A549 (cell line): ENCODE measurements around the gene PARD6B. TPM values are rescaled to one million over a fixed set of nuclear protein-coding genes. Genes with fewer than 3 reads are reported as not detected.

ENCODE experiments used
- ATAC-seq, 2 experiments: fragments of 200-7000 bp in 1 of 2; fragments of >200 bp in 1 of 2; cut with Nextera tagmentation in 1 of 2; cut with Tn5 transposase in 1 of 2; 3 replicates each; pipeline versions ENCODE4 v1.8.0 to v1.9.1; 2018 to 2020; ENCODE audit warnings: mild to moderate bottlenecking in 1 of 2, moderate library complexity in 1 of 2
- CTCF ChIA-PET: fragments of 300-600 bp; sonication (Branson Sonifier 250); formaldehyde crosslinking; extraction: SDS; loops from one replicate; lab custom pipeline; 2021; ENCODE audit warnings: antibody characterized with exemption, inconsistent platforms; lab: Yijun Ruan, JAX
- POLR2A ChIA-PET: fragments of 350-600 bp; formaldehyde crosslinking; extraction: SDS; loops from one replicate; lab custom pipeline; 2021; ENCODE audit warnings: antibody characterized with exemption, inconsistent platforms; lab: Yijun Ruan, JAX
- DNase-seq, 2 experiments: peaks; one replicate each; pipeline versions ENCODE4 v3.0.0 to v3.0.0-alpha.2; 2011 to 2016; ENCODE audit warnings: low read depth in 1 of 2, low spot score in 1 of 2
- FAIRE-seq: peaks from 2 replicates; lab custom pipeline; 2011; peaks lifted over from hg19 to GRCh38; lab: Jason Lieb, UNC
- H3K27ac ChIP-seq, 2 experiments: fragments of >200 bp; sonication (Bioruptor Twin); formaldehyde crosslinking; 3 replicates each; pipeline ENCODE4 v1.5.1; 2016 to 2017
- H3K4me1 ChIP-seq: fragments of >200 bp; sonication (Bioruptor Twin); formaldehyde crosslinking; 3 replicates; pipeline ENCODE4 v1.6.1; 2016
- H3K4me2 ChIP-seq: fragments of >200 bp; sonication (Bioruptor Twin); formaldehyde crosslinking; 3 replicates; pipeline ENCODE4 v1.6.1; 2016
- H3K4me3 ChIP-seq: fragments of >200 bp; sonication (Bioruptor Twin); formaldehyde crosslinking; 3 replicates; pipeline ENCODE4 v1.5.1; 2016
- H3K9me3 ChIP-seq: fragments of >200 bp; sonication (Bioruptor Twin); formaldehyde crosslinking; 3 replicates; pipeline ENCODE4 v1.6.1; 2016
- CEBPB ChIP-seq, 2 experiments: fragments of >200 bp in 1 of 2; sonication (Bioruptor Twin) in 1 of 2; formaldehyde crosslinking in 1 of 2; IDR thresholded peaks; 2 replicates each; pipeline ENCODE4 v1.6.1; 2012 to 2016
- EHMT2 ChIP-seq: fragments of 200-600 bp; sonication (generic); IDR thresholded peaks from 2 replicates; pipeline ENCODE4 v1.6.1; 2016; ENCODE audit warnings: antibody characterized with exemption, low read depth, mild to moderate bottlenecking, moderate library complexity
- GATA3 ChIP-seq: IDR thresholded peaks from 2 replicates; pipeline ENCODE4 v1.6.1; 2012; ENCODE audit warnings: borderline replicate concordance
- HDAC2 ChIP-seq: fragments of 200-600 bp; sonication (generic); IDR thresholded peaks from 2 replicates; pipeline ENCODE4 v1.6.1; 2016
- HEYL ChIP-seq: fragments of 250-450 bp; sonication (Bioruptor Pico); IDR thresholded peaks from 2 replicates; pipeline ENCODE4 v1.8.0; 2021; ENCODE audit warnings: mild to moderate bottlenecking, moderate library complexity
- HOXA7 ChIP-seq: fragments of 250-450 bp; sonication (Bioruptor Pico); IDR thresholded peaks from 2 replicates; pipeline ENCODE4 v1.5.0; 2020; ENCODE audit warnings: mild to moderate bottlenecking, moderate library complexity
- HOXB13 ChIP-seq: fragments of 250-450 bp; sonication (Bioruptor Pico); IDR thresholded peaks from 2 replicates; pipeline ENCODE4 v1.5.0; 2020; ENCODE audit warnings: low read depth, mild to moderate bottlenecking, moderate library complexity
- JUN ChIP-seq, 2 experiments: fragments of >200 bp; sonication (Bioruptor Twin); formaldehyde crosslinking; IDR thresholded peaks; 2 replicates in 1 of 2; 3 replicates in 1 of 2; pipeline ENCODE4 v1.6.1; 2016 to 2017
- KDM5A ChIP-seq: fragments of 200-600 bp; sonication (generic); IDR thresholded peaks from 2 replicates; pipeline ENCODE4 v1.6.1; 2016; ENCODE audit warnings: antibody characterized with exemption, mild to moderate bottlenecking
- MAZ ChIP-seq: fragments of 150-350 bp; IDR thresholded peaks from 2 replicates; pipeline ENCODE4 v1.6.1; 2014; ENCODE audit warnings: antibody characterized with exemption, low read depth, low read length, borderline replicate concordance
- RAD21 ChIP-seq, 2 experiments: fragments of >200 bp in 1 of 2; sonication (Bioruptor Twin) in 1 of 2; formaldehyde crosslinking in 1 of 2; IDR thresholded peaks in 1 of 2; conservative IDR thresholded peaks in 1 of 2; 2 replicates in 1 of 2; 3 replicates in 1 of 2; pipeline ENCODE4 v1.6.1; 2012 to 2018; ENCODE audit warnings: inconsistent platforms in 1 of 2
- SMC3 ChIP-seq: fragments of >200 bp; sonication (Bioruptor Twin); formaldehyde crosslinking; IDR thresholded peaks from 3 replicates; pipeline ENCODE4 v1.6.1; 2018; ENCODE audit warnings: inconsistent platforms
- ZC3H11A ChIP-seq: fragments of 450-650 bp; IDR thresholded peaks from 2 replicates; pipeline ENCODE4 v1.6.1; 2014; ENCODE audit warnings: antibody characterized with exemption, mild to moderate bottlenecking
- WGBS: methylation state at CpG from one replicate; pipeline ENCODE4 v1.1.6; 2017; ENCODE audit errors: missing lambda C conversion rate; 5-methylcytosine and 5-hydroxymethylcytosine counted together
- polyA plus RNA-seq, 4 experiments: library from polyadenylated mRNA; depleted of rRNA in 3 of 4; stranded (reverse); fragments of >200 nt; fragmentation: RNase III in 1 of 4; extraction: RNeasy Plus Mini Kit Qiagen cat#74134 plus additional on column Dnase treatment in 1 of 4; gene quantifications; 2 replicates in 3 of 4; 3 replicates in 1 of 4; pipeline ENCODE4 v1.2.3, GENCODE V29; 2011 to 2017
- TF ChIP-seq, protein P1 (sequence below): fragments of 450-650 bp; IDR thresholded peaks from 2 replicates; pipeline ENCODE4 v1.6.1; 2014; ENCODE audit warnings: antibody characterized with exemption
- TF ChIP-seq, protein P2 (sequence below): fragments of >200 bp; sonication (Bioruptor Twin); formaldehyde crosslinking; IDR thresholded peaks from 3 replicates; pipeline ENCODE4 v1.6.1; 2016
- TF ChIP-seq, protein P3 (sequence below): fragments of 150-350 bp; IDR thresholded peaks from 2 replicates; pipeline ENCODE4 v1.6.1; 2014; ENCODE audit warnings: low read depth, mild to moderate bottlenecking, low read length

The PARD6B gene
- polyA plus RNA-seq, 2 of the 4 experiments (the other 2 are of a cell fraction): 3.1 to 6.4 TPM

DNA sequence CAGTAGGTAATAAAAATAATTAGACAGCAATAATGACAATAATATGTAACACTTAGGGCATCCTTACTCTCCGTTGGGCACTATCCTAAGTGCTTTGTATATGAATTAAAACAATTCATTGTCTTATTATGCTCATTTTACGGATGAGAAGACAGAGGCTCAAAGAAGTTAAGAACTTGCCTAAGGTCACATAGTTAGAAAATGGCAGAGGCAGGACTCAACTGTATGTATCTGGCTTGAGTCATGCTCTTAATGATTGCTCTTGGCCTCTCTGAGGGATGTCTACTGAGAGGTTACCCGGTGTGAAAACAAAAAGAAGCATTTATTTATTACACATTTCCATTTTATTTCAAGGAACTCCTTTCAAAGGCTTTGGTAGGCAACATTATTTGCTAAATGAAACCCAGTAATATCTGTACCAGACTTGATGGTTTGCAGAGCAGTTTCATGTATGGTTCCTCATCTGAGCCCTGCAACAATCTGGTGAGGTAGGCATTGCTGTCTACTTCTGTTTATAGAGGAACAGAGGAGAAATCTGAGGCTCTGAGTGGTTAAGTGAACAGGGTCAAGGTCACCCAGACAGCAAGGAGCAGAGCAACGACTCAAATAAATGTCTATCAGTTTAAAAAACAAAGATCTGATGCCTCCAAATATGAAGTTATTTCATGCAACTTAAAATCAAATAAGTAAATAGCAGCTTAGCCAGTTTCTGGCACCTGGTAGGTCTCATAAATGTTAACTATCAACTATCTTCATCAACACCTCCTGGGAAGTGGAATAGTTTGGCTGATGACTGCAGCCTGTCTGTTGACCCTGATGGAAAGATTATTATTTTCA, 4.2 kb upstream of the PARD6B start:
- POLR2A ChIA-PET: interaction anchor here (0.5 to 1.0 kb wide), 3 partner anchors 17 to 91 kb away, joined by 3 to 5 read pairs (median 4); no protein-coding TSS in a partner anchor
- FAIRE-seq: no peak
- WGBS: 55% methylated on average over 4 of the region's 4 CpGs
- H3K27ac ChIP-seq: peak overlapping the region; percentile 89 to 96
- no peak for DNase-seq
- ATAC-seq: no peak
- TF ChIP-seq GATA3 (peak; percentile 29; the same call in 1 of the 2 replicates), ZC3H11A (no peak)
- TF ChIP-seq, all 56 proteins: peak for 1
- Histone ChIP-seq H3K4me3 (no peak overlapping the region), H3K9me3 (no peaks in the 10 kb centered on the region), H3K4me2 (peak overlapping the region; percentile 69), H3K4me1 (peaks cover 68% of the 10 kb centered on the region)
- CTCF ChIA-PET: interaction anchor here (0.6 to 3.8 kb wide), 13 partner anchors 10 to 101 kb away, joined by 3 to 24 read pairs (median 5); no protein-coding TSS in a partner anchor

DNA sequence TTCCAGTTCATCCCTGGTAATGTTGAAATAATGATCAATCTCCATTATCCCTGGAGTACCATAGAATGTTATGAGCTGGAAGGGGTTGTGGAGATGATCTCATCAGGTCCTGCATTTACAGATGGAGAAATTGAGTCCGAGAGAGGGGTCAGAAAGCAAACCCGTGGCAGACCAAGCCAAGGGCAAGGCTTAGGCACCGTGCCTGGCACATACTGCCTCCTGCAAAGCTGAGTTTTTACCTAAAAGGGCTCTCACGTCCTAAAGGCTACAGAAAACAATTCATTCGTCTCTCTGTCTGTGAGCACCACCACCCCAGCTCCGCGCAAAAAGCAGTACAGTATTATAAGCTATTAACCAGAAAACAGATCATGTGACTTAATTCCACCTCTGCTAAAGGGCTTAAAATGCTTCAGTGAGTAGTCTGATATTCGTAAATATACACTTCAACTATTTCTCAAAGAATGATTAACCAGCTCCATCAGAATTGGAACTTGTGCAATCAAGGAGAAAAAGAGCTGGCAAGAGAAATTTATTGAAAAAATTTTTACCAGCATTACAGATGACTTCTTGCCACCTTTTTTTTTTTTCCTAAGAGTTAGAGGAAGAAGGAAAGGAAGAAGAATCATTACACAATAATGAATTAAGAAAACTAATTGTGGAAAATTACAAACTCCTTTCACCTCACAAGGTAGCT, 3.4 kb upstream of the PARD6B start:
- Histone ChIP-seq H3K4me2 (peak overlapping the region; percentile 69), H3K4me3 (no peak overlapping the region), H3K9me3 (no peaks in the 10 kb centered on the region), H3K4me1 (peaks cover 63% of the 10 kb centered on the region), H3K27ac (peak overlapping the region; percentile 89 to 96)
- ChIA-PET CTCF (interaction anchor here (0.6 to 3.5 kb wide), 18 partner anchors 9 to 138 kb away, joined by 3 to 24 read pairs (median 5); no protein-coding TSS in a partner anchor), POLR2A (interaction anchor here (0.5 to 1.0 kb wide), 4 partner anchors 16 to 92 kb away, joined by 3 to 5 read pairs (median 4); no protein-coding TSS in a partner anchor)
- DNase-seq: peak in 1 of 2 experiments; percentile 60
- ATAC-seq: no peak
- no peak for FAIRE-seq
- TF ChIP-seq JUN (IDR thresholded peaks at IDR 0.05): 0 out of 5 replicates have a peak, but pooled peaks of 1 of the 2 experiments have one; percentile 17
- TF ChIP-seq HOXB13 (CRISPR knock-in tag): no peak
- TF ChIP-seq GATA3: 0 out of 2 replicates have a peak, but pooled peaks have one; percentile 0
- TF ChIP-seq, protein P1, sequence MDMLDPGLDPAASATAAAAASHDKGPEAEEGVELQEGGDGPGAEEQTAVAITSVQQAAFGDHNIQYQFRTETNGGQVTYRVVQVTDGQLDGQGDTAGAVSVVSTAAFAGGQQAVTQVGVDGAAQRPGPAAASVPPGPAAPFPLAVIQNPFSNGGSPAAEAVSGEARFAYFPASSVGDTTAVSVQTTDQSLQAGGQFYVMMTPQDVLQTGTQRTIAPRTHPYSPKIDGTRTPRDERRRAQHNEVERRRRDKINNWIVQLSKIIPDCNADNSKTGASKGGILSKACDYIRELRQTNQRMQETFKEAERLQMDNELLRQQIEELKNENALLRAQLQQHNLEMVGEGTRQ: peak; percentile 67
- TF ChIP-seq MAZ: no peak
- TF ChIP-seq, protein P2, sequence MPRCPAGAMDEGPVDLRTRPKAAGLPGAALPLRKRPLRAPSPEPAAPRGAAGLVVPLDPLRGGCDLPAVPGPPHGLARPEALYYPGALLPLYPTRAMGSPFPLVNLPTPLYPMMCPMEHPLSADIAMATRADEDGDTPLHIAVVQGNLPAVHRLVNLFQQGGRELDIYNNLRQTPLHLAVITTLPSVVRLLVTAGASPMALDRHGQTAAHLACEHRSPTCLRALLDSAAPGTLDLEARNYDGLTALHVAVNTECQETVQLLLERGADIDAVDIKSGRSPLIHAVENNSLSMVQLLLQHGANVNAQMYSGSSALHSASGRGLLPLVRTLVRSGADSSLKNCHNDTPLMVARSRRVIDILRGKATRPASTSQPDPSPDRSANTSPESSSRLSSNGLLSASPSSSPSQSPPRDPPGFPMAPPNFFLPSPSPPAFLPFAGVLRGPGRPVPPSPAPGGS: 0 out of 3 replicates have a peak, but pooled peaks have one; percentile 39
- TF ChIP-seq, protein P3, sequence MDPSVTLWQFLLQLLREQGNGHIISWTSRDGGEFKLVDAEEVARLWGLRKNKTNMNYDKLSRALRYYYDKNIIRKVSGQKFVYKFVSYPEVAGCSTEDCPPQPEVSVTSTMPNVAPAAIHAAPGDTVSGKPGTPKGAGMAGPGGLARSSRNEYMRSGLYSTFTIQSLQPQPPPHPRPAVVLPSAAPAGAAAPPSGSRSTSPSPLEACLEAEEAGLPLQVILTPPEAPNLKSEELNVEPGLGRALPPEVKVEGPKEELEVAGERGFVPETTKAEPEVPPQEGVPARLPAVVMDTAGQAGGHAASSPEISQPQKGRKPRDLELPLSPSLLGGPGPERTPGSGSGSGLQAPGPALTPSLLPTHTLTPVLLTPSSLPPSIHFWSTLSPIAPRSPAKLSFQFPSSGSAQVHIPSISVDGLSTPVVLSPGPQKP: no peak
- no peak for TF ChIP-seq HDAC2
- TF ChIP-seq HEYL (CRISPR knock-in tag): no peak
- TF ChIP-seq CEBPB (IDR thresholded peaks at IDR 0.05): peak; percentile 88 to 91
- peak; percentile 10; the same call in 1 of the 3 replicates for TF ChIP-seq SMC3
- no peak for TF ChIP-seq HOXA7
- TF ChIP-seq, all 56 proteins: peak for 6
- 3% methylated on average over 8 of the region's 8 CpGs for WGBS

DNA sequence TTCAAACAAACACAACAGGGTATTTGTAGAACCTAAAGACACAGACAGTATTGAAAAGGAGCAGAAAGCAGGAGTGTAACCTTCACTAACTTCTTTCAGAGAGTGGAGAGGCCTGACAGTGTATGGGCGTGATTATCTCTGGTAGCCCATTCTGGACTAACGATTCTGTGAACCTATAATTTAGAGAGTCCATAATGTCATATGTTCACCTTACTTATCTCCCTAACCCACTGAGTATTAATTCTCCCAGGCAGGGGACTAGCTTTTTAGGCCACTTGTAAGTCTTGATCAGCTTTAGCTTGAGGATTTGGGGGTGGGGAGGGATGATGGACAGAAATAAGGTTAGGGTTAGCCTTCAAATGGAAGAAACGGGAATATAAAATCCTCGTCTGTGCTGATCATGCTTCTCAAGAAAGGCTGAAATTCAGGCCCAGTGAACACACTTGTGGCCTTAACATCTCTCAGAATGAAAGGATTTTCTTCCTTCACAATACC, 2.8 kb upstream of the PARD6B start:
- POLR2A ChIA-PET: interaction anchor here (1.0 kb wide), 2 partner anchors 83 to 93 kb away, joined by 3 to 4 read pairs; no protein-coding TSS in a partner anchor

More for the DNA sequence above, 2.8 kb upstream of the PARD6B start:
- Histone ChIP-seq H3K4me2 (peak overlapping the region; percentile 69), H3K4me1 (peaks cover 65% of the 10 kb centered on the region)
- WGBS: 64% methylated on average over 4 of the region's 4 CpGs
- TF ChIP-seq ZC3H11A: no peak
- no peak for TF ChIP-seq RAD21 (conservative IDR thresholded peaks at IDR 0.05 in 1 of 2, IDR thresholded peaks at IDR 0.05 in 1 of 2)
- no peak for TF ChIP-seq KDM5A
- TF ChIP-seq EHMT2: no peak
- TF ChIP-seq, all 56 proteins: peak for 0
- CTCF ChIA-PET: interaction anchor here (0.9 to 3.5 kb wide), 14 partner anchors 10 to 139 kb away, joined by 3 to 24 read pairs (median 6); no protein-coding TSS in a partner anchor
- ATAC-seq (no peak), FAIRE-seq (no peak), DNase-seq (no peak)
- Histone ChIP-seq H3K27ac (peak overlapping the region; percentile 89 to 96), H3K9me3 (no peaks in the 10 kb centered on the region), H3K4me3 (no peak overlapping the region)
